Fibroblast of skin of right quadriceps (primary cell): ENCODE measurements around the gene PRR3.

Experiments used
- DNase-seq: peaks from one replicate; pipeline ENCODE4 v3.0.0-alpha.2; 2013

The PRR3 gene

GRCh38 chr6:30572148-30572547 lies 15.1 kb downstream of the PRR3 start:
- no peak for DNase-seq

DNA sequence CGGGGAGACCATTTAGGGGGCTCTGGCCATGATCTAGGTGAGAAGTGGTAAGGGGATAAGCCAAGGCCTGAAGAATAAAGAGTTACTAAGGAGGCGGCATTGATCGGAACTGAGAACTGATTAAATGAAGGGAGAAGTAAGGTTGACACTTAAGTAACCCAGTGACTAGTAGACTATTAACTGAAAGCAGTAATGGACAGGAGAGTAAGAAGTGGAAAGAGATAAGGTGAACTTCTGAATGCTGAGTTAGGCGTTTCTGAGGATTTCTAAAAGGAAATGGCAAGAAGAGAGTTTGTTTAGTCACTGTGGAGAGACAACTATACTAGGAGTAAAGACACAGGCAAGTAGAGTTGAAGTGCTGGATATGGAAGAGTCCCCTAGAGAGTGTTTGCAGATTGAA lies 16.0 kb downstream of the PRR3 start:
- no peak for DNase-seq

DNA sequence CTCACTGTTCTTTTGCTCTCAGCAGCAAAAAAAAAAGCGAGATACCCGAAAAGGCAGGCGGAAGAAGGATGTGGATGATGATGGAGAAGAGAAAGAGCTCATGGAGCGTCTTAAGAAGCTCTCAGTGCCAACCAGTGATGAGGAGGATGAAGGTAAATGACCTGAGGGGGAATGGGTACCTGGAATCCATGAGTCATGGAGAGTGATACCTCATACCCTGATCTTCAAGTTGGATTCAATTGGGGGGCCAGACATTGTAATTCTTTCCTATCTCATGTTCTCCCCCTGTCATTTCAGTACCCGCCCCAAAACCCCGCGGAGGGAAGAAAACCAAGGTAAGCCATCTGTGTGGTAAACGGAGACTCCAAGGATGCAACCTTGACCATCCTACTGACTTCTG lies 21.0 kb downstream of the PRR3 start:
- DNase-seq: no peak

DNA sequence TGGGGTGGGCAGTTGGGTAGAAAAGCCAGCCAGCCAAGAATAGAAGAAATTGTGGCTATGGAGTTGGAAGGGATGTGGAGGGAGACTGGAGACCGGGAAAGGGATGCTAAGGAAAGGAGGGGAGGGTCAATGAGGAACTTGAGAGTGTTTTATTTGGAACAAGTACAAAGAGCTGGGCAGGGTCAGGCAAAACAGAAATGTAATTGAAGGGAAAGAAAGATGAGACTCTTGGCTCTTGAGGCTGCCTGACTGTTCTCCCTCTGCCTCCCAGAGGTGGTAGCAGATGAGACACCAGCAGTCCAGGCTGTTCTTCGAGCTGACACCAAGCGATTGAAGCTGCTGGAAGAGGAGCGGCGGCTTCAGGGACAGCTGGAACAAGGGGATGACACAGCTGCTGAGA lies 26.8 kb downstream of the PRR3 start:
- no peak for DNase-seq

DNA sequence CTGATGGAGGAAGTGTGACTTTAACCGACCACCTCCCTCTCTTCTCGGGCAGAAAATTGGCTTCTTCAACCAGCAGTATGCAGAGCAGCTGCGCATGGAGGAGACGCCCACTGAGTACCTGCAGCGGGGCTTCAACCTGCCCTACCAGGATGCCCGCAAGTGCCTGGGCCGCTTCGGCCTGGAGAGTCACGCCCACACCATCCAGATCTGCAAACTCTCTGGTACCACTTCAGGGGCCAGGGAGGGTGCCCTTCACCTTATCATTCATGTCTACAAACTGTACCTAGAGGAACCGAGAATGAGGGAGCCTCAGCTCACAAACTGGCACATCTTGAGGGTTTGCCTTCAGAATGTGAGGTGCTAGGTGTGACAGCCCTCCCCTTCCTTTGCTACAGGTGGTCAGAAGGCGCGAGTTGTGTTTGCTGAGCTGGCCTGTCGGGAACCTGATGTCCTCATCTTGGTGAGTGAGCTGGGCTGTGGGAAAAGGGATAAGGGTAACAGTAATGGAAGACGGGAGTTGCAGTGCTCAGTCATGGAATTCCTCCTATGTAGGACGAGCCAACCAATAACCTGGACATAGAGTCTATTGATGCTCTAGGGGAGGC lies 32.8 kb downstream of the PRR3 start:
- no peak for DNase-seq

DNA sequence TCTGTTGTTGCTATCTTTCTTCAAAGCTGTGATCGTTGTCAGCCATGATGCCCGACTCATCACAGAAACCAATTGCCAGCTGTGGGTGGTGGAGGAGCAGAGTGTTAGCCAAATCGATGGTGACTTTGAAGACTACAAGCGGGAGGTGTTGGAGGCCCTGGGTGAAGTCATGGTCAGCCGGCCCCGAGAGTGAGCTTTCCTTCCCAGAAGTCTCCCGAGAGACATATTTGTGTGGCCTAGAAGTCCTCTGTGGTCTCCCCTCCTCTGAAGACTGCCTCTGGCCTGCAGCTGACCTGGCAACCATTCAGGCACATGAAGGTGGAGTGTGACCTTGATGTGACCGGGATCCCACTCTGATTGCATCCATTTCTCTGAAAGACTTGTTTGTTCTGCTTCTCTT lies 33.4 kb downstream of the PRR3 start:
- no peak for DNase-seq

- DNase-seq: no peak
Measured at GRCh38 chr6:30591008-30591407, 33.9 kb downstream of the PRR3 start.

DNA sequence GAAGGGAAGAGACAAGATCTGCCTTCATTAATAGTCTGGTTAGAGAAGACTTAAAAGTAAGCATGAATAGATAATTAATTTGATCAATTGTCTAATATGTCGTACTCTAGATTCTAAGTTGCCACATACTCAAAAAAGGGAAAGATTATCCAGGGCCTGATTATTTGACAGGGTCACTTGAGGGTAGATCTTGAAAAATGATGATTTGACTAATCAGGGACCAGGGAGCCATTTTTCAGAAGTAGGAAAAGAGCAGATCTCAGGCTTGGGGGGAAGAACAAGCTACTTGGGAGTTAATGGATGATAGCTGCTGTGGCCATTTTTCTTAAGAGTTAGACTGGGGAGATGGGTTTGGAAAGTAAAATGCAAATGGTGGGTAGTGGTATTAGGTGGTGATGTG lies 35.2 kb downstream of the PRR3 start:
- no peak for DNase-seq

GRCh38 chr6:30597315-30598144 lies 40.4 kb downstream of the PRR3 start:
- DNase-seq: peak; percentile 68

DNA sequence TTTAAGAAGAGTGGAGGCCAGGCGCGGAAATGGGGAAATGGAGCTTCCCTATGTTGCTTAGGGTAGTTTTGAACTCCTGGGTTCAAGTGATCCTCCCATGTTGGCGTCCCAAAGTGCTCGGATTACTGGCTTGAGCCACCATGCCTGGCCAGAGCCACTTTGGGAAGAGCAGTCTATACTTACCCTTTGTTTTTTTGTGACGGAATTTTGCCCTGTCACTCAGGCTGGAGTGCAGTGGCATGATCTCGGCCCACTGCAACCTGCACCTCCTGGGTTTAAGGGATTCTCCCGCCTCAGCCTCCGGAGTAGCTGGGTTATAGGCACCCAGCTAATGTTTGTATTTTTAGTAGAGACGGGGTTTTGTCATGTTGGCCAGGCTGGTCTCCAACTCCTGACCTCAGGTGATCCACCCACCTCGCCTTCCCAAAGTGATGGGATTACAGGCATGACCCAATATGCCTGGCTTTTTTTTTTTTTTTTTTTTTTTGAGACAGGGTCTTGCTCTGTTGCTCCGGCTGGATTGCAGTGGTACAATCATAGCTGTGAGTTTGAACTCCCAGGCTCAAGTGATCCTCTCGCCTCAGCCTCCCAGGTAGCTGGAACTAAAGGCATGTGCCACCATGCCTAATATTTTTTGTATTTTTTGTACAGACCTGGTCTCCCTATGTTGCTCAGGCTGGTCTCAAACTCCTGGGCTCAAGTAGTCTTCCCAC lies 42.0 kb downstream of the PRR3 start:
- DNase-seq: no peak

DNA sequence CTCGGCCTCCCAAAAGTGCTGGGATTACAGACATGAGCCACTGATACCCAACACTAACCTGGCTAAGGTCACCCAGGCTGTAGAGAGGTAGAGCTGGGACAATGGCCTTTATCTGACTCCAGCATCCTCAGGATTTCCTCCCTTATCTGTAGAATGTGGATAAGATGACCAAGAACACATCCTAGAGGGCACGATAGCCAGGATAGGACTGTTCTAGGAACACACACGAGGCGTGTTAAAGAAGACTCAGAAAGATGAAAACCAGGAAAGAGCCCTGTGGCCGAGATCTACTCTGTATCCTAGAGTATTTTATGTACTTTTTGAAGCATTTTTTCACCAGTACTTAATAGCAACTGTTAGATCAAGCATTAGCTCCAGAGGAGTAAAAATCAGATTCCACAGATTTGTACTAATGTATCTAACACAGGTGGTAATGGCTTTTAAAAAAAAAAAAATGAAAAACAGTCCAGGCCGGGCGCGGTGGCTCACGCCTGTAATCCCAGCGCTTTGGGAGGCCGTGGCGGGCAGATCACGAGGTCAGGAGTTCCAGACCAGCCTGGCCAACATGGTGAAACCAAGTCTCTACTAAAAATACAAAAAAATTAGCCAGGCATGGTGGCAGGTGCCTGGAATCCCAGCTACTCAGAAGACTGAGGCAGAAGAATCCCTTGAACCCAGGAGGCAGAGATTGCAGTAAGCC lies 42.7 kb downstream of the PRR3 start:
- DNase-seq: no peak

GRCh38 chr6:30600451-30600961 lies 43.4 kb downstream of the PRR3 start:
- DNase-seq: no peak

DNA sequence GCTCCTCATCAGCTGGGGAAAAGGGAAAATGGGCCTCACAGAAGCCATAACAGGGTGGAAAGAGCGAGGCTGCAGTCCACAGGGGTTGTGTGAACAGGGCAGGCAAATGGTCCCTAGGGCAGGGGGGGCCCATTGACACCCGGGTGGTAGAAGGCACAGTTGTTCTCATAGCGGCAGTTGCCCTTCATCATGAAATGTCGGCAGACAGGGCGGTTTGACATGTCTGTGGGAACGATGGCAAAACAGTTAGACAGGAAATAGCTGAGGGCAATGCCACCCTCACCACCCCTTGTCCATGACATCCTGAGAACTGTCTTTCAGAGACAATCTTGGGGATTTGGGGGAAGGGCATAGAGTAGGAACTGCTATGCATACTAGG lies 44.3 kb downstream of the PRR3 start:
- DNase-seq: no peak

- no peak for DNase-seq
Measured at GRCh38 chr6:30601815-30602641, 44.9 kb downstream of the PRR3 start.

- no peak for DNase-seq
Measured at GRCh38 chr6:30603961-30604360, 46.9 kb downstream of the PRR3 start.

DNA sequence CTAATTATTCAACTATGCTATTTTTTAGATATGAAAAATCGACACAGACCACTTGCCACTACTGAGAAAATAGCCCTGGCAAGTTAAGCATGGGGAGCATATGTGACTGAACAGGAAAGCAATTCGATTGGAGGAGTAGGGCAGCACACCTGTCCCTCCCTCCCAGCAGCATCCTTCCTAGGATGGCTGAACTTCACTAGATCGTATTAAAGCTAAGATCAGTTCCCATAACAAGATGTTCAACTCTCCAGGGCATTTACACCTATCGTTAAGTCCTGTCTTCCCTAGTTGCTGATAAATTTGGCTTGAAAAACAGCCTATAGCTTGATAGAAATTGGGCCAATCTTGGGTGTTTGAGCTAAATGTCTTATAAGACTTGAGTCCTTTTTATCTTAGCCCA lies 53.0 kb downstream of the PRR3 start:
- DNase-seq: no peak

GRCh38 chr6:30611150-30611855 lies 54.2 kb downstream of the PRR3 start:
- DNase-seq: no peak

- no peak for DNase-seq
Measured at GRCh38 chr6:30611856-30612194, 54.7 kb downstream of the PRR3 start.

DNA sequence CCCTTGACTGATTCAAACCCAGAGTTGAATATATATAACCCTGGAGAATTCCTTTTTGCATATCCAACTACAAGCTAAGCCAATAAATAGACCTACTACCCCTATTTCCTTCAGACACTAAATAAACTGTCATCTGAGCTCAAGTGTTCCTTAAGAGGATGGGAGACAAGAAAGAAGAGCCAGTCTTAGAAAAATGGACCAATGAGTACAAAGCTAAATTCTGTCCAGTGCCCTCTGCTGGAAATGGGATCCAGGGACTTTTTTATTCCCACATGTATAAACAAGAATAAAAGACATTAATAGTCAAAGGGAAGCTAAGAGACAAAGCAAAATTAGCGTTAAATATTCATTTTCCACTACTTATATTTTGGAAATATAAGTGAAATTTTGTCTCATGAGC lies 55.1 kb downstream of the PRR3 start:
- no peak for DNase-seq

DNA sequence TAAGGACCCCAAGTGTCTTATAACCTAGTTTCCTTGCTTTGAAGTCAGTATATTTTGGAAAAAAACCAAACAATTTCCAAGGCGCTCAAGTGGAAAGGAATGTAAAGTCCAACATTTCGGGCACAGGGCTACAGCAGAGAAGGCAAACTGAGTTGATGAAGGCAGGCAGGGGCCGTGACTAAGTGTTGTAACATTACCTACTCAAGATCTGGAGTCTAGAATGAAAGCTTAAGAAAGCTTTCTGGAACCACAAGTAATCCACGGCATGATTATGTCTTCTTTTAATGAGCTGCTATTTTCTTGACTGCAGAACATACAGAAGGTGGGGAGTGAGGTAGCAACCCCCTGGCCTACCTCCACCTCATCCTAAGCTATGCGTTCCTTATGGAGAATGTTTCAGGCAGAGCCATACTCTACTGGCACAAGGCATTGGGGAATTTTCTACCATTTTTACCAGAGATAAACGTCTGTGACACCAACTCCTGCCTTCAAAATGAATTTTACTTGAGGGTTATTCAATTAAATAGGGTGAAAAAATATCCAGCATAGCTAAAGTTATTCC lies 55.7 kb downstream of the PRR3 start:
- peak; percentile 51 for DNase-seq
